Naive thymus-derived CD8-positive, alpha-beta T cell (primary cell): ENCODE measurements around the gene CIAO3. TPM values are rescaled to one million over a fixed set of nuclear protein-coding genes. Genes with fewer than 3 reads are reported as not detected.
"Not testable (repeated sequence)": the region's sequence is repeated elsewhere in the genome, so short reads cannot be mapped to it uniquely, and the experiment has no call there.

Experiments
- ATAC-seq, 2 donors: fragments of 150-1000 bp; cut with Tn5 transposase in 1 of 2; sonication (Bioruptor Pico), chemical (Tn5 transposase) in 1 of 2; 1 replicate in 1 of 2; 2 replicates in 1 of 2; pipeline ENCODE4 v1.10.0; 2021; ENCODE audit warnings: mild to moderate bottlenecking in 2 of 2, moderate library complexity in 2 of 2
- POLR2A ChIA-PET: fragments of 350-600 bp; sonication (Branson Sonifier 250); formaldehyde crosslinking; loops from one replicate; lab custom pipeline; 2021; ENCODE audit warnings: antibody characterized with exemption; lab: Charles Lee
- DNase-seq, 10 donors: peaks; one replicate each; pipeline versions ENCODE4 v3.0.0 to v3.0.0-alpha.2; 2020 to 2022
- H3K27ac Mint-ChIP-seq, 10 donors: one replicate each; pipeline ENCODE4 v1.8.0; 2020 to 2022; ENCODE audit warnings: mild to moderate bottlenecking in 10 of 10, mixed read lengths in 10 of 10, moderate library complexity in 4 of 10, inconsistent platforms in 1 of 10
- H3K27me3 Mint-ChIP-seq, 5 donors: one replicate each; pipeline ENCODE4 v1.8.0; 2021 to 2022; ENCODE audit warnings: mixed read lengths in 5 of 5
- H3K36me3 Mint-ChIP-seq, 3 donors: one replicate each; pipeline ENCODE4 v1.8.0; 2020 to 2022; ENCODE audit warnings: mixed read lengths in 3 of 3, mild to moderate bottlenecking in 2 of 3, inconsistent platforms in 1 of 3
- H3K4me1 Mint-ChIP-seq, 4 donors: one replicate each; pipeline ENCODE4 v1.8.0; 2021 to 2022; ENCODE audit warnings: mixed read lengths in 4 of 4
- H3K4me3 Mint-ChIP-seq, 10 donors: one replicate each; pipeline ENCODE4 v1.8.0; 2020 to 2022; ENCODE audit warnings: mild to moderate bottlenecking in 10 of 10, mixed read lengths in 10 of 10, moderate library complexity in 6 of 10, inconsistent platforms in 1 of 10
- H3K9me3 Mint-ChIP-seq, 9 donors: one replicate each; pipeline ENCODE4 v1.8.0; 2020 to 2022; ENCODE audit warnings: mixed read lengths in 9 of 9, mild to moderate bottlenecking in 3 of 9, inconsistent platforms in 1 of 9, moderate library complexity in 1 of 9
- polyA plus RNA-seq, 3 donors: library from polyadenylated mRNA; unstranded; fragments of 300-500 nt; fragmentation: Illumina TruSeq; gene quantifications; one replicate each; pipeline ENCODE4 v1.2.3, GENCODE V29; 2021
- total RNA-seq, 8 experiments: library from RNA in 2 of 8; stranded (reverse) in 2 of 8; gene quantifications; one replicate each; pipeline ENCODE4 v1.2.3 and lab custom pipeline; 2021 to 2026

CIAO3 gene
- total and polyA plus RNA-seq, 5 experiments from 2014 or later, result 13.7 to 56.4 (median 25.7) TPM

DNA sequence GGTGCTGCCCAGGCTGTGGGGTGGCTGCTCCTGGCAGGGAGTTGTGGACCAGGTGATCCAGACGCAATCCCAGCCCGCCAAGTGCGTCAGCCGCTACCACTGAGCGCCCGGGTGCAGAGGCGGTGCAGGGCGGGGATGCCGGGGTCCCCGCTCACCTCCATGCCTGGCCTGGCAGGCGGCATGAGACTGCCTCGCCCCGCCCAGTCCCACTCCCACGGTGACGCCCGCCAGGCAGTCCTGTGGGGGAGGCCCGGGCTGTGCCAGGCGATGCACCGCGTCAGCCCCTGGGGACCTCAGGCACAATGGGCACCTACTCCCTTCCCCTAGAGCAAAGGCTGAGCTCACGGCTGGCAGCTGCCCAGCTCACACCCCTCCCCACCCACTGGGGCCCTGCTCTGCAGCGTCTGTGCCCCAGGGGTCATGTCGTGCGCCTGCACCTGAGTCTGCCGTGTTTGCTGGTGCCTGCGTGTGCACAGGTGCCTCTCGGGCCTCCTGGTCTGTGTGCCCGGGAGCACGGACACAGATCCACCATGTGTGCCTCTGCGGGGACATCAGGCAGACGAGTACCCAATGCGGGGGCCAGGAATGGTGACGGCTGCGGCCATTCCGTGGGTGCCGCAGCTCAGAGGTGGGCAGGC is 42.1 kb upstream of the CIAO3 start:
- POLR2A ChIA-PET, result interaction anchor here (0.7 to 1.0 kb wide), 2 partner anchors 63 to 67 kb away, joined by 3 read pairs; no protein-coding TSS in a partner anchor
- Mint-ChIP-seq H3K4me3 (no peak overlapping the region), H3K4me1 (peaks cover 0 to 17% (median 5%) of the 10 kb centered on the region in 4 donors), H3K27me3 (peaks cover 0 to 2% (median 0%) of the 10 kb centered on the region in 5 donors), H3K27ac (no peak overlapping the region), H3K9me3 (no peaks in the 10 kb centered on the region), H3K36me3 (peaks cover 0 to 4% (median 0%) of the 10 kb centered on the region in 3 donors)
- ATAC-seq (no peak), DNase-seq (no peak)

DNA sequence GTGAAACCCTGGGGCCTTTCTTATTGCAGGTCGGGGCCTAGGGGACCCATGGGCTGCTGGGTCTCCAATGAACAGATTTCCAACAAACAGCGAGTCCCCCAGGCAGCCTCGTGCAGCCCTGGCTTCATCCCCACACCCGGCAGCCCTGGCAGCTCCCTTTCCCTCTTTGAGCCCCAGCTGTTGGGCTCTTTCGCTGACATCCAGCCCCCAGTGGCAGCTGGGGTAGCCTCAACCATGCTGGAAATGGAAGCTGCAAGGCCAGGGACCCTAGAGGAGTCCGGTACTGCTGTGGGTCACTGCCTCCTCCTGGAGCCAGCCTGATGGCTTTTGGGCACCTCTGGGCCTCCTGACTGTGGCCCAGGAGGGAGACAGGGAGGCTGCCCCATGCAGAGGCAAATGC is 41.5 kb upstream of the CIAO3 start:
- H3K9me3 Mint-ChIP-seq, result peaks cover 0 to 1% (median 0%) of the 10 kb centered on the region in 9 donors
- H3K27ac Mint-ChIP-seq, result no peak overlapping the region
- no peak overlapping the region for H3K4me3 Mint-ChIP-seq
- H3K4me1 Mint-ChIP-seq, result peaks cover 0 to 13% (median 2%) of the 10 kb centered on the region in 4 donors
- H3K36me3 Mint-ChIP-seq, result peaks cover 0 to 4% (median 0%) of the 10 kb centered on the region in 3 donors
- POLR2A ChIA-PET, result no interaction called here
- peaks cover 0 to 6% (median 3%) of the 10 kb centered on the region in 5 donors for H3K27me3 Mint-ChIP-seq
- no peak for ATAC-seq
- no peak for DNase-seq

DNA sequence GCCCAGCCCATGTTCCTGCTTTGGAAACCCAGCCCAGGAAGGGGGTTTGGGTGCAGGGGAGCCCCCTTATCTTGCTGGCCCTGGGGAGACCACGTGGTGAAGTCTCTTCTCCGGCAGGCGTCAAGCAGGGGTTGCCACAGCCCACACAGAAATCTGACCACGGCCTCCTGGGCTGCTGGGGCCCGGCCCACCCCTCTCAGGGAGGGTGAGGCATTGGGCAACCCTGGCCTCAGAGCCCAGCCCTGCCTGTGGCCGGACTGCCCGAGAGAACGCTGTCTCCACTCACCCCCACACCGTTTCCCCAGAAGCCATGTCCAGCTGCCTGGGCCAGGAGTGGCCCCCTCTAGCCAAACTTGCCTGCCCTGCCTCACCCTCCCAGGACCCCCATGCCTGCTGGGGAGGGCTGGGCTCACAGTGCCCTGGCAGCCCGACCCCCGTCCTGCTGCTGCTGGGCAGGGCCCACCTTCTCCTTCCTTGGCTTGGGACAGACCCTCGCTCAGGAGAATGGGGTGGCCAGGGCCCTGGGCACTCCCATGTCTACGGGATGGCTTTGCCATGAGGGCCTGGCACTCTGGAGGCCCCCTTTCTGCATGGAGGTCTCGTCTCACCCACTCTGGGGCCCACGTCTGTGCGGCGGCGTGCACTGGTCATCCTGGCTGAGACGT is 40.7 kb upstream of the CIAO3 start:
- Mint-ChIP-seq H3K36me3 (peaks cover 0 to 3% (median 0%) of the 10 kb centered on the region in 3 donors), H3K4me1 (peaks cover 0 to 8% (median 1%) of the 10 kb centered on the region in 4 donors), H3K4me3 (no peak overlapping the region), H3K9me3 (peaks cover 0 to 1% (median 0%) of the 10 kb centered on the region in 9 donors), H3K27me3 (peaks cover 0 to 6% (median 3%) of the 10 kb centered on the region in 5 donors), H3K27ac (no peak overlapping the region)
- POLR2A ChIA-PET, result no interaction called here
- no peak for ATAC-seq
- DNase-seq, result no peak

DNA sequence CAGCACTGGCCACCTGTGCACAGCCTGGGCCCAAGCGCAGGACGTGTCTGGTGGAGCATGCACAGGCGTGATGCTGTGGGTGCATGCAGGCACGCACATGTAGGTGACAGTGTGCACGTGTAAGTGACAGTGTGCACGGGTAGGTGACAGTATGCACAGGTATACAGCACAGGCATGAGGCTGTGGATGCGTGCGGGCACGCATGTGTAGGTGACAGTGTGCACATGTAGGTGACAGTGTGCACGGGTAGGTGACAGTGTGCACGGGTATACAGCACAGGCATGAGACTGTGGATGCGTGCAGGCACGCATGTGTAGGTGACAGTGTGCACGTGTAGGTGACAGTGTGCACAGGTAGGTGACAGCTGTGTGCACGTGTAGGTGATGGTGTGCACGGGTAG is 39.5 kb upstream of the CIAO3 start:
- no peak for ATAC-seq
- Mint-ChIP-seq H3K4me1 (peaks cover 0 to 5% (median 0%) of the 10 kb centered on the region in 4 donors), H3K9me3 (peaks cover 0 to 1% (median 0%) of the 10 kb centered on the region in 9 donors), H3K27ac (no peak overlapping the region), H3K4me3 (no peak overlapping the region), H3K27me3 (peaks cover 0 to 6% (median 3%) of the 10 kb centered on the region in 5 donors), H3K36me3 (no peaks in the 10 kb centered on the region)
- no peak for DNase-seq
- POLR2A ChIA-PET, result no interaction called here

DNA sequence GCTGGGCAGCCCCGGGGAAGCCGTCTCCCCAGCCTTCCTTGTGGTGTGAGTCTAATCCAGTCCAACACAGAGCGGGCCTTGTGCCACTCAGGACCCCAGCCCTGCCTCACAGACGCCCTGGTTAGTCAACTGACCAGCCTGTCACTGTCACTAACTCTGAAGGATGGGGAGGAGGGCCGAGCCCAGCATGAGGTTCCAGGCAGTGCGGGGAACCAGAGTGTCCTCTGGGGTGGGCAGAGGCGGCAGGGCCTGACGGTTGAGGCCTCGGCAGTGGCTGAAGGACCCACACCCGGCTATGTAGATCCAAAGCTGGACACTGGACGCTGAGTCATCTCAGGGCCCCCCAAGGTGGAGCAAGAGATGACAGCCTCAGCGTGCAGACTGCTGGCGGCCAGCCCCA is 38.8 kb upstream of the CIAO3 start:
- H3K27me3 Mint-ChIP-seq, result peaks cover 0 to 6% (median 3%) of the 10 kb centered on the region in 5 donors
- POLR2A ChIA-PET, result no interaction called here
- peaks cover 0 to 1% (median 0%) of the 10 kb centered on the region in 9 donors for H3K9me3 Mint-ChIP-seq
- H3K36me3 Mint-ChIP-seq, result no peaks in the 10 kb centered on the region
- H3K4me3 Mint-ChIP-seq, result no peak overlapping the region
- no peak overlapping the region for H3K27ac Mint-ChIP-seq
- ATAC-seq (no peak), DNase-seq (no peak)
- no peaks in the 10 kb centered on the region for H3K4me1 Mint-ChIP-seq

DNA sequence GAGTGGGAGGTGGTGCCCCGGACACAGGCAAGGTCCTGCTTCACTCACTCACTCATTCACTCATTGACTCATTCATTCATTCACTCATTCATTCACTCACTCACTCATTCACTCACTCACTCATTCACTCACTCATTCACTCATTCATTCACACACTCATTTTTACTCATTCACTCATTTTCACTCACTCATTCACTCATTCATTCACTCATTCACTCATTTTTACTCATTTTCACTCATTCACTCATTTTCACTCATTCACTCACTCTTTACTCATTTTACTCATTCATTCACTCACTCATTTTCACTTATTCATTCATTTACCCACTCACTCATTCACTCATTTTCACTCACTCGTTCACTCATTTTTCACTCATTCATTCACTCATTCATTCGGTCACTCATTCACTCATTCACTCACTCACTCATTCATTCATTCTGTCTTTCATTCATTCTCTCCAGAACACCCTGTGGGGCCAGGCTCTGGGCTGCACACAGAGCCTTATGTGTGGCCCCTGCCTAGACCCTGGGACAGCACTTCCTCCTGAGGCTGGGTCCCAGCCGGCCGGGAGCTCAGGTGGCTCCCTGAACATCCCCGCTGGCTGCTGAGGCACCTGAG is 38.2 kb upstream of the CIAO3 start:
- H3K27me3 Mint-ChIP-seq, result peaks cover 0 to 6% (median 3%) of the 10 kb centered on the region in 5 donors
- no peaks in the 10 kb centered on the region for H3K36me3 Mint-ChIP-seq
- ATAC-seq (no peak), DNase-seq (no peak)
- no peak overlapping the region for H3K27ac Mint-ChIP-seq
- no peaks in the 10 kb centered on the region for H3K4me1 Mint-ChIP-seq
- POLR2A ChIA-PET, result no interaction called here
- H3K9me3 Mint-ChIP-seq, result peaks cover 0 to 1% (median 0%) of the 10 kb centered on the region in 9 donors
- no peak overlapping the region for H3K4me3 Mint-ChIP-seq

DNA sequence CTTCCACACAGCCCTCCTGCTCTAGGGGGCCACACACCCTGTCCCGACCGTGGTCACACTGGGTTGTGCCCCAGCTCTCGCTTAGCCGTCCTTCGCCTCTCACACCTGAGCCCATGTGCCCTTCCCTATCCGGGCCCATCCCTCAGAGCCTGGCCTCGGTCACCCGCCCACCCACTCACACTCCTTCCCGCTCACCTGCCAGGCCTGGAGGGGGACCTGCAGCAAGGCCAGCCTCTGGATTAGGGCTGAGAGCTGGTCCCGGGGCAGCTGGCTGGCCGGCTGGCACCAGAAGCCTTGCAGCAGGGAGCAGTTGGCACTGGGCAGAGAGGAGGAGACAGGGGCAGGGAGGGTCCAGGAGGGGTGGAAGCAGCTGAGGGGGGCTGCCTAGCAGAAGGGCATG is 37.6 kb upstream of the CIAO3 start:
- Mint-ChIP-seq H3K36me3 (no peaks in the 10 kb centered on the region), H3K27me3 (peaks cover 0 to 6% (median 3%) of the 10 kb centered on the region in 5 donors), H3K27ac (peak overlapping the region in 1 of 10 donors; percentile 53), H3K4me1 (no peaks in the 10 kb centered on the region), H3K9me3 (peaks cover 0 to 1% (median 0%) of the 10 kb centered on the region in 9 donors), H3K4me3 (no peak overlapping the region)
- DNase-seq (no peak), ATAC-seq (no peak)
- POLR2A ChIA-PET, result no interaction called here

DNA sequence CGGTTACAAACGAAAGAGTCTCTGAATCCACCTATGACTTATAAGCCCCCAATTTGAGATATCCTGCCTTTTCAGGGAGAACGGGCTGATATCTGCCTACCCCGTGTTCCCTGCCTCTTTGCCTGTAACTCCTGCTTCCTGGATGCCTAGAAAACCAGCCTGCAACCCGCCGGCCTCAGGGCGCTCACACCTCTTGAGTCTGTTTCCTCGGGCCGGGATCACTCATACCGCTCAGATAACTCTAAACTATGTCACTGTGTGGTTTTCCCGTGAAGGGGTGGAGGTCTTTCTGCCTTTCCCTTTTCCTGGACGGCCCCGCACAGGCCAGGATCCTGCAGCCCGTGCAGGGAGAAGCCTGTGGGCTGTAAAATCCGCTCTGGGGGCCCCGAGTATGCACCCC is 37.0 kb upstream of the CIAO3 start:
- POLR2A ChIA-PET, result no interaction called here
- no peak overlapping the region for H3K4me3 Mint-ChIP-seq
- H3K27me3 Mint-ChIP-seq, result peaks cover 0 to 6% (median 3%) of the 10 kb centered on the region in 5 donors
- H3K4me1 Mint-ChIP-seq, result no peaks in the 10 kb centered on the region
- DNase-seq, result no peak
- ATAC-seq, result no peak
- peaks cover 0 to 1% (median 0%) of the 10 kb centered on the region in 9 donors for H3K9me3 Mint-ChIP-seq
- no peaks in the 10 kb centered on the region for H3K36me3 Mint-ChIP-seq
- peak overlapping the region in 2 of 10 donors; percentile 71 to 76 for H3K27ac Mint-ChIP-seq

DNA sequence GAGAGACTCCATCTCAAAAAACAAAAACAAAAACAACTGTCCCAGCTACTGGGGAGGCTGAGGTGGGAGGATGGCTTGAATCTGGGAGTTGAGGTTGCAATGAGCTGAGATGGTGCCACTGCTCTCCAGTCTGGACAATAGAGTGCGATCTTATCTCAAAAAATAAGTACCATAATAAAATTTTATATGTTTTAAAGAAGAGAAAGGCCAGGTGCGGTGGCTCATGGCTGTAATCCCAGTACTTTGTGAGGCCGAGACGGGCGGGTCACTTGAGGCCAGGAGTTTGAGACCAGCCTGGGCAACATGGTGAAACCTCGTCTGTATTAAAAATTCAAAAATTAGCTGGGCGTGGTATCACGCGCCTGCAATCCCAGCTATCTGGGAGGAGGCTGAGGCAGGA is 36.0 kb upstream of the CIAO3 start:
- Mint-ChIP-seq H3K9me3 (peaks cover 0 to 1% (median 0%) of the 10 kb centered on the region in 9 donors), H3K27ac (peak overlapping the region in 1 of 10 donors; percentile 40), H3K4me3 (no peak overlapping the region), H3K4me1 (no peaks in the 10 kb centered on the region), H3K27me3 (peaks cover 0 to 6% (median 3%) of the 10 kb centered on the region in 5 donors), H3K36me3 (no peaks in the 10 kb centered on the region)
- POLR2A ChIA-PET, result no interaction called here
- DNase-seq (no peak), ATAC-seq (no peak)

DNA sequence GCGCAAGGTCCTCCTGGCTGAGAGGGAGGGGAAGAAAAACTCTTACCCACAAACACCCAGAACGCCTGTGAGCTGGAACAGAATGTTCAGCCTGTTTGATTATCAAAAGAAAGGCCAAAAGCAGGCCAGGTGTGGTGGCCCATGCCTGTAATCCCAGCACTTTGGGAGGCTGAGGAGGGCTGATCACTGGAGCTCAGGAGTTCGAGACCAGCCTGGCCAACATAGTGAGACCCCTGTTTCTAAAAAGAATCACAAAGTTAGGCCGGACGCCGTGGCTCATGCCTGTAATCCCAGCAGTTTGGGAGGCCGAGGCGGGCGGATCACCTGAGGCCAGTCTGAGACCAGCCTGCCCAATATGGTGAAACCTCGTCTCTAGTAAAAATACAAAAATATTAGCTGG is 35.5 kb upstream of the CIAO3 start:
- DNase-seq, POLR2A ChIA-PET, H3K9me3 Mint-ChIP-seq: not testable (repeated sequence)

DNA sequence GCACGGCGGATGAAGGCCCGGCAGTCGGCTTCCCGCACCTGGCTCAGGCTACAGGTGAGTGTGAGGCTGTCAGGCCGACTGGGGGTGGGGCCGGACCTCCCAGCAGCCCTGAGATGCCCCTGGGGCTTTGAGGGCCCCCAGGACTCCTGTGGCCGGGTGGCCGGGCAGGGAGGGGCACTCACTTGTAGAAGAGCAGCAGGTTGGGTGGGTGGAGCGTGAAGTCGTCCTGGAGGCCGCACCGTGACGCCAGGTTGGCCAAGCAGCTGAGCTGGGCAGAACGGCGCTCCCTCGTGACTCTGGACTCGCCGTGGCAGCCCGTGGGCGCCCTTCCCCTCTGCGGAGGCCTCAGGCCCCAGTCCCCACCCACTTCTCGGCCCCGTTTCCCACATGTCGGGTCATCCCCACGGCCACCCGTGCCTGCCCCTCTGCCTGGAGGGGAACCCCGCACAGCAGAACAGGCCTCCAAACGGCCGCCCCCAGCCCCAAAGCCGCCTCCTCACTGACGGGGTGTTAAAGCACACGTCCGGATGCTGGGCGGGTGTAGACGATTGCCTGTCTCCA is 34.5 kb upstream of the CIAO3 start:
- Mint-ChIP-seq H3K36me3 (no peaks in the 10 kb centered on the region), H3K4me1 (no peaks in the 10 kb centered on the region), H3K27ac (no peak overlapping the region), H3K27me3 (peaks cover 0 to 6% (median 3%) of the 10 kb centered on the region in 5 donors), H3K4me3 (no peak overlapping the region), H3K9me3 (peaks cover 0 to 1% (median 0%) of the 10 kb centered on the region in 9 donors)
- no peak for DNase-seq
- POLR2A ChIA-PET, result no interaction called here
- no peak for ATAC-seq

More for the DNA sequence above, 35.5 kb upstream of the CIAO3 start:
- not testable (repeated sequence) for ATAC-seq, H3K36me3 Mint-ChIP-seq, H3K4me1 Mint-ChIP-seq, H3K4me3 Mint-ChIP-seq, H3K27ac Mint-ChIP-seq, H3K27me3 Mint-ChIP-seq

DNA sequence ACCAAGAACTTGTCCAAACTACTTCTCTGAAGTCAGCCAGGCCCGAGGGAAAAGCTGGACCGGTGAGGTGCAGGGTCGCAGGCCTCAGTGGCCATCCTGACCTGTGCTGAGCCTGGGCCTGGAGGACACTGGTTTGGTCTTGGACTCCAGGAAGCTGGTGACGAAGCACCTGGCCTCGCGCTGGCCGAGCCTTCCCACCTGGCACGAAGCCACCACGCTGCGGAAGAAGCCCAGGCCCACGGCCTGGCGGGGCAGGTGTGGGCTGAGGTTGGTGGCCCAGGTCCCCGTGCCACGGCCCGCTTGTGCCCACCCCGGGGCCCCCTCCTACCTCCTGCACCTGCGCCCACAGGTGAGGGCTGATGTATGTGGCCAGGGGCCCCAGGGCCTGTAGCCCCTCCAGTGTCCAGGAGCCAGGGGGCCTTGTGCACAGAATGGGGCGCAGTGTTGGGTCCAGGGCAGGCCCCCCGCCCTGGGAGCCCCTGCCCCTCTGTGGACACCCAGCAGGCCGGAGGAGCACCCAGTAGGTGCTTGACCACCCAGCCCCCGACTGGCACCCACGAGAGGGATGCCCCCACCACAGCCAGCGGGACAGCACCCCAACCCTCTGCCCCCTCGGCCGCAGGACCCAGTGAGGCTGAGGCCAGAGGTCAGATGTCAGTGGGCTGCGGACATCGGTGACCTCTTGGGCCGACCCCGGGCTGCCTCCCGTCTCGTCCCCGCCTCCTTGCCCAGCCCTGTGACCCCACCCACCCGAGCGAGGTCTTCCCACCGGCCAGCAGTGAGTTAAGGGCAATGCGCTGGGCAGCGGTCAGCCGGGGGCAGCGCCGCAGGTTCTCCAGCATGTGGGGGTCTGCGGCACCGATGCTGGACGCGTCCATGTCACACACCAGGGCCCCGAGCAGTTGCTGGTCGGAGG is 33.5 kb upstream of the CIAO3 start:
- H3K36me3 Mint-ChIP-seq, result no peaks in the 10 kb centered on the region
- H3K27ac Mint-ChIP-seq, result no peak overlapping the region
- no peak overlapping the region for H3K4me3 Mint-ChIP-seq
- ATAC-seq (no peak), DNase-seq (no peak)
- H3K27me3 Mint-ChIP-seq, result peaks cover 0 to 6% (median 3%) of the 10 kb centered on the region in 5 donors
- POLR2A ChIA-PET, result no interaction called here
- H3K4me1 Mint-ChIP-seq, result no peaks in the 10 kb centered on the region
- H3K9me3 Mint-ChIP-seq, result peaks cover 0 to 1% (median 0%) of the 10 kb centered on the region in 9 donors
